Left ventricle myocardium inferior (tissue), 1 donor: Measurements from ENCODE around the gene SIK1. TPM values are rescaled to one million over a fixed set of nuclear protein-coding genes. Genes with fewer than 3 reads are reported as not detected.

Source experiments
- DNase-seq: peaks from one replicate; pipeline ENCODE4 v3.0.0-alpha.2; 2020
- H3K27ac ChIP-seq: fragments of 200-600 bp; replicated peaks from 2 replicates; pipeline ENCODE4 v1.8.0; 2021
- H3K27me3 ChIP-seq: fragments of 200-600 bp; 2 replicates; pipeline ENCODE4 v1.8.0; 2021; ENCODE audit warnings: low read depth
- H3K36me3 ChIP-seq: fragments of 200-600 bp; 2 replicates; pipeline ENCODE4 v1.8.0; 2021
- H3K4me1 ChIP-seq: fragments of 200-600 bp; 2 replicates; pipeline ENCODE4 v1.8.0; 2021
- H3K4me3 ChIP-seq: fragments of 200-600 bp; 2 replicates; pipeline ENCODE4 v1.8.0; 2021; ENCODE audit warnings: mild to moderate bottlenecking, moderate library complexity
- H3K9me3 ChIP-seq: fragments of 200-600 bp; replicated peaks from 2 replicates; pipeline ENCODE4 v1.8.0; 2021
- intact Hi-C: fragments of 100-400 bp; cut with micrococcal nuclease; formaldehyde crosslinking; loops from one replicate; pipeline ENCODE4 v1.11.0; 2022
- total RNA-seq: library from RNA; stranded (reverse); fragmentation: NEBNext Ultra II Directional; extraction: Animal tissue kit (Norgen Biotek cat#: 25700); gene quantifications from one replicate; pipeline ENCODE4 v1.2.1, GENCODE V29; 2021
- TF ChIP-seq, protein P1 (sequence below): fragments of 200-600 bp; IDR thresholded peaks from 2 replicates; pipeline ENCODE4 v1.8.0; 2021; ENCODE audit warnings: antibody characterized with exemption, mild to moderate bottlenecking, borderline replicate concordance
- donor health status: DM: no; HTN: yes; CAD: no; lungs with severe emphysema.

SIK1 gene
- total RNA-seq, 1 donor from 2014 or later = 7.8 TPM

DNA sequence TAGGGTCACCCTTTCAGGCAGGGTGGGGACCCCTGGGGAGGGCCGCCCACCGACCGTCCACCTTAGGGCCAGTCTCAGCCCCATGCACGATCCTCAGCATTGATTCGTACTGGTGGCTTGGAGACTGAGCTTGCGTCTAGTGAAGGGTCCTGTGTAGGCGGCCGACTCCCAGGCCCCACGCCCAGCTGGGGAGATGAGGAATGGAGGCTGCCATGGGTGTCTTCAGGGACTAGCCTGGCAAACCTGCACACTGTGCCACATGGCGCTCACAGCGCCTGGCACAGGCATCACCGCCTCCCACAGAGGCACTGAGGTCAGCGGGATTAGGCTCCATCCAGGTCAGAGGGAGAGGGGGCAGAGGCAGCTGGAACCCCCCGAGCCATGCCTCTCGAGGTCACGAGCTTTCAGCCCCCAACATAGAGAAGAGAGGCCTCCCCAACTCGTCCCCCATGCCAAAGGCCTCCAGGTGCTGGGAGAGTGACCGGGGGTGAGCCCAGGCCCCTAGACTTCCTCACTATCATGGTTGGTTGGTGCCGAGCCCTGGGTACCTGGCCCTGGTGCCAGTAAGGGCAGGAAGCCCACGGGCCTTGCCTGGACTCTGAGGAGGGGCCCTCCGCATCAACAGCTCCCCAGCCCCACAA is 51.0 kb downstream of the SIK1 start:
- Histone ChIP-seq H3K27ac (no peak overlapping the region), H3K36me3 (no peaks in the 10 kb centered on the region), H3K4me1 (no peaks in the 10 kb centered on the region), H3K4me3 (no peak overlapping the region), H3K9me3 (no peaks in the 10 kb centered on the region), H3K27me3 (no peaks in the 10 kb centered on the region)
- intact Hi-C loops = no loop called here
- TF ChIP-seq, protein P1, sequence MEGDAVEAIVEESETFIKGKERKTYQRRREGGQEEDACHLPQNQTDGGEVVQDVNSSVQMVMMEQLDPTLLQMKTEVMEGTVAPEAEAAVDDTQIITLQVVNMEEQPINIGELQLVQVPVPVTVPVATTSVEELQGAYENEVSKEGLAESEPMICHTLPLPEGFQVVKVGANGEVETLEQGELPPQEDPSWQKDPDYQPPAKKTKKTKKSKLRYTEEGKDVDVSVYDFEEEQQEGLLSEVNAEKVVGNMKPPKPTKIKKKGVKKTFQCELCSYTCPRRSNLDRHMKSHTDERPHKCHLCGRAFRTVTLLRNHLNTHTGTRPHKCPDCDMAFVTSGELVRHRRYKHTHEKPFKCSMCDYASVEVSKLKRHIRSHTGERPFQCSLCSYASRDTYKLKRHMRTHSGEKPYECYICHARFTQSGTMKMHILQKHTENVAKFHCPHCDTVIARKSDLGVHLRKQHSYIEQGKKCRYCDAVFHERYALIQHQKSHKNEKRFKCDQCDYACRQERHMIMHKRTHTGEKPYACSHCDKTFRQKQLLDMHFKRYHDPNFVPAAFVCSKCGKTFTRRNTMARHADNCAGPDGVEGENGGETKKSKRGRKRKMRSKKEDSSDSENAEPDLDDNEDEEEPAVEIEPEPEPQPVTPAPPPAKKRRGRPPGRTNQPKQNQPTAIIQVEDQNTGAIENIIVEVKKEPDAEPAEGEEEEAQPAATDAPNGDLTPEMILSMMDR = no peak
- no peak for DNase-seq

DNA sequence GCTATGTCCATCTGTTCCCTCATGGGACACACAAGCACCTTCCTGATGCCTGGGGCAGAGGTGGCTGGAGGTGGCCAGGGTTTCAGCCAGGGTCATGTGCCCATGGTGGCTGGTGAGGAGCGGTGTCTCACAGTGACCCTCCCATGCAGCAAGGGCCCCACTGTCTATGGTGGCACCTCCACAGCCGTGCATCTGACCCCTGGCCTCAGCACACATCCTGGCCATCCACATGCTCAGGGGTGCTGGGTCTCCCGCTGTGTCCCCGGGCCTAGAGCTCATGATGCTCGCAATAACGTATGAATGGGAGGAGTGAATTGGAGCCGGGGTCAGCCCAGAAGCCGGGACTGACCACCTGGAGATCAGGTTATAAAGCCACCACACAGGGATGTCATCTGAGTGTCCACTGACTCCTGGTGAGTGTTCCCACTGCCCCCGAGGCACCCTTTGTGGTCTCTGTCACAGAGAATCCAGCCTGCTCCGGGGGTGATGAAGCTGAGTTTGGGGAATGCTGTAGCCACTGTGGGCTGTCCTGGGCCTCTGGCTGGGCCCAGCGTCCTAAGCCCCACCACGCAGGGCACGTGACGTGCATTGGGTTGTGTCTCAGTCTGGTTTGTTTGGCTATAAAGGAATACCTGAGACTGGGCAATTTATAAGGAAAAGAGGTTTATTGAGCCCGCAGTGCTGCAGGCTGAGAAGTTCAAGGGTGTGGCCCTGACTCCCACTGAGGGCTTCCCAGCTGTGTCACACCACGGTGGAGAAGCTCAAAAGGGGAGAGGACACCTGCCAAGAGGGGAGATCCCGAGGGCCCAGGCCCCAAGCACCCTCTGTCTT is 51.7 kb downstream of the SIK1 start:
- Histone ChIP-seq H3K4me3 (no peak overlapping the region), H3K27me3 (no peaks in the 10 kb centered on the region), H3K36me3 (no peaks in the 10 kb centered on the region), H3K27ac (no peak overlapping the region), H3K4me1 (no peaks in the 10 kb centered on the region), H3K9me3 (no peaks in the 10 kb centered on the region)
- DNase-seq = no peak
- intact Hi-C loops = no loop called here
- TF ChIP-seq, protein P1 = no peak

DNA sequence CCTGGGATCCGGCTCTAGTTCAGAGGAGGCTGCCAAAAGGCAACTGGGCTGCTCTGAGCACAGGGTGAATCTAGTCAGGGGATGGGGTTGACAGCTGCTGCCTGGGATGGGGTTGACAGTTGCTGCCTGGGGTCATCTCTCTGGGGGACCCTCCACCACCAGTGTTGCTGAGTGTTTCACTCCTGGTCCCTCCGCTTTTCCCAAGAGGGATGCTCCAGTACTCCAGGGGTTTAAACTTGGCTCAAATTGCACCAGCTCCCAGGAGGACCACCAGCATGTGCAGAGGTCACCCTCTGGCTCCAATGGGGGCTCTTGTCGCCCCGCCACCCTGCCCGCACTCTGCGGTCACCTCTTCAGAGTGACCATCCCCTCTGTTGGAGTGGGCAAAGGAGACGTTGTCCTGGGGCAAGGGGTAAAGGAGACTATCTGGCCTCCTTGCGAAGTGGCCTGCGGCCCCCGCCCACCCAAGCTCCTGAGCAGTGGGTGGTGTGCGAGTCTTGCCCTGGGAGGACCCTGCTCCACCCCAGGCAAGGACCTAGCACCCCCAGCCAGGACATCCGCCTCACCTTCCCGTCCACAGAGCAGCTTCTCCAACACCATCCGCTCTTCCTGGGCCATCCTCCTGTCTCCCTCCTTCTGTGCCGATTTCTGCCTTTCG is 52.6 kb downstream of the SIK1 start:
- Histone ChIP-seq H3K4me3 (no peak overlapping the region), H3K27me3 (no peaks in the 10 kb centered on the region), H3K27ac (no peak overlapping the region), H3K4me1 (no peaks in the 10 kb centered on the region), H3K36me3 (no peaks in the 10 kb centered on the region), H3K9me3 (no peaks in the 10 kb centered on the region)
- TF ChIP-seq, protein P1 = no peak
- intact Hi-C loops = no loop called here
- no peak for DNase-seq

DNA sequence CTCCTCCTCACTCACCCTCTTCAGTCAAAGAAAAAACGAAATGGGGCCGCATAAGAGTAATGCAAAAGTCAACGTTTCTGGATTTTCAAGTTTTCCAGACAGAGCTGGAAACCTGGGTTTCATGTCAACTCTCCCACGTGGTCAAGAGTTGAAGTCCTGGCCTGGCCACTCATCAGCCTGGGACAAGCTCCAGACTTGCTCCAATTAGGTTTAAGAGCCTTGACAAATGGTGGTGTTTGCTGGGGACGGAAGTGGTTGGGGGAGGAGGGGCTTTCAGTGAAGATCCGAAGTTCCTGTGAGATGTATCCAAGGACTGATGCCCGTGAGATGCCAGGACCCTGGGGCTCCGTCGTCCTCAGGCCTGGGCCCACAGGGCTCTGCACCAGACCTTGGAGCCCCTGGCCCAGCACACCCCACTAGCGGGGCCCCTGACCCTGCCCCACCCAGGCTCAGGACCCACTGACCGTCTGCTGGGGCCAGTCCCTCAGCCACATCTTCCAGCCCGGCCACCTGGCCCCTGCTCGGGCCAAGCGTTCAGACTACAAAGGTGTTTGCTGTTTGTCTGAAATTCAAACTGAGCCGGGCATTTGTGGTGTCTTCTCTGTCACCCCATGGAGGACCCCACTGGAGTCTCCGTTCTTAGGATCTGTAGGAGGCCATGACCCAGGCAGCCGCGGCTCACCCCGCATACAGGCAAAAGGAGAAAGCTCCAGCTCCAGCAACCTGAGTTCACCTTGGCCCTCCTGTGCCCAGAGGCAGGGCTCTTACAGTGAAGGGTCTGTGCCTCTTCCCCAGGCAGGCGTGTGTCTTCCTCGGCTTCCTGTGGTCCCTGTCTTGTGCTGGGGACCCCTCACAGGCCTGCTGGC is 53.3 kb downstream of the SIK1 start:
- Histone ChIP-seq H3K27me3 (no peaks in the 10 kb centered on the region), H3K4me3 (no peak overlapping the region), H3K4me1 (no peaks in the 10 kb centered on the region), H3K27ac (no peak overlapping the region), H3K9me3 (no peaks in the 10 kb centered on the region), H3K36me3 (no peaks in the 10 kb centered on the region)
- no peak for DNase-seq
- TF ChIP-seq, protein P1 = no peak
- intact Hi-C loops = no loop called here
